ENCODE data around the gene CLEC4F. TPM values are rescaled to one million over a fixed set of nuclear protein-coding genes. Genes with fewer than 3 reads are reported as not detected.

CLEC4F gene
- total and polyA plus RNA-seq, 4 donors: 0.03 to 0.25 (median 0.19) TPM; not detected in 1

- WGBS: 83% methylated on average over 3 of the region's 3 CpGs
- Histone ChIP-seq H3K4me3 (ENCODE audit: low read depth in 1 of 3, low read length in 3 of 3) (no peak overlapping the region), H3K9me3 (ENCODE audit: control insufficient read depth in 4 of 4, low read length in 3 of 4) (peaks cover 0 to 4% (median 0%) of the 10 kb centered on the region in 4 donors), H3K27ac (ENCODE audit: low read depth in 1 of 2, low read length in 2 of 2) (no peak overlapping the region), H3K9ac (ENCODE audit: low read depth in 1 of 2, low read length in 2 of 2) (no peak overlapping the region), H3K27me3 (ENCODE audit: control insufficient read depth in 4 of 4, insufficient read depth in 4 of 4, low read length in 3 of 4) (peaks cover 0 to 7% (median 6%) of the 10 kb centered on the region in 4 donors), H3K36me3 (ENCODE audit: control insufficient read depth in 4 of 4, insufficient read depth in 3 of 4, low read depth in 1 of 4, low read length in 3 of 4) (no peaks in the 10 kb centered on the region), H3K4me1 (ENCODE audit: control insufficient read depth in 4 of 4, insufficient read depth in 4 of 4, low read length in 3 of 4) (no peaks in the 10 kb centered on the region)
- no peak for TF ChIP-seq NR2F2 (IDR thresholded peaks at IDR 0.05)
- no peak for TF ChIP-seq JUND (IDR thresholded peaks at IDR 0.05)
- TF ChIP-seq ZBTB33 (IDR thresholded peaks at IDR 0.05): no peak
- TF ChIP-seq FOXA1 (IDR thresholded peaks at IDR 0.05): no peak
- no peak for TF ChIP-seq MAX (IDR thresholded peaks at IDR 0.05)
- no peak for TF ChIP-seq RAD21 (IDR thresholded peaks at IDR 0.05)
- TF ChIP-seq EGR1 (IDR thresholded peaks at IDR 0.05; ENCODE audit: low read depth in 2 of 2): no peak
- no peak for TF ChIP-seq YY1 (IDR thresholded peaks at IDR 0.05)
- TF ChIP-seq ATF3 (IDR thresholded peaks at IDR 0.05): no peak
- no peak for TF ChIP-seq HNF4A (conservative IDR thresholded peaks at IDR 0.05)
- no peak for TF ChIP-seq FOXA2 (IDR thresholded peaks at IDR 0.05)
- no peak for TF ChIP-seq TAF1 (conservative IDR thresholded peaks at IDR 0.05)
- no peak for TF ChIP-seq RXRA (IDR thresholded peaks at IDR 0.05)
- no peak for TF ChIP-seq HNF4G (IDR thresholded peaks at IDR 0.05)
- TF ChIP-seq CTCF (IDR thresholded peaks at IDR 0.05; ENCODE audit: low read depth, low read length, missing input control): no peak
- no peak for TF ChIP-seq SP1 (IDR thresholded peaks at IDR 0.05)
- DNase-seq (ENCODE audit: low spot score): no peak
Measured at GRCh38 chr2:70776266-70776665, 44.1 kb downstream of the CLEC4F start.

GRCh38 chr2:70775141-70775540 lies 45.3 kb downstream of the CLEC4F start:
- TF ChIP-seq REST (IDR thresholded peaks at IDR 0.05): no peak
- TF ChIP-seq FOXA2 (IDR thresholded peaks at IDR 0.05): no peak
- TF ChIP-seq ATF3 (IDR thresholded peaks at IDR 0.05): no peak
- TF ChIP-seq HNF4A (conservative IDR thresholded peaks at IDR 0.05): no peak
- no peak for TF ChIP-seq RAD21 (IDR thresholded peaks at IDR 0.05)
- no peak for TF ChIP-seq TAF1 (conservative IDR thresholded peaks at IDR 0.05)
- no peak for TF ChIP-seq CTCF (IDR thresholded peaks at IDR 0.05; ENCODE audit: low read depth, low read length, missing input control)
- TF ChIP-seq MAX (IDR thresholded peaks at IDR 0.05): no peak
- no peak for TF ChIP-seq NR2F2 (IDR thresholded peaks at IDR 0.05)
- no peak for TF ChIP-seq GABPA (IDR thresholded peaks at IDR 0.05 in 1 of 2, conservative IDR thresholded peaks at IDR 0.05 in 1 of 2)
- no peak for TF ChIP-seq HNF4G (IDR thresholded peaks at IDR 0.05)
- TF ChIP-seq ZBTB33 (IDR thresholded peaks at IDR 0.05): no peak
- no peak for TF ChIP-seq JUND (IDR thresholded peaks at IDR 0.05)
- no peak for TF ChIP-seq YY1 (IDR thresholded peaks at IDR 0.05)
- H3K9ac ChIP-seq (ENCODE audit: low read depth in 1 of 2, low read length in 2 of 2): no peak overlapping the region
- no peak overlapping the region for H3K4me3 ChIP-seq (ENCODE audit: low read depth in 1 of 3, low read length in 3 of 3)
- no peaks in the 10 kb centered on the region for H3K36me3 ChIP-seq (ENCODE audit: control insufficient read depth in 4 of 4, insufficient read depth in 3 of 4, low read depth in 1 of 4, low read length in 3 of 4)
- WGBS: 56% methylated on average over 2 of the region's 2 CpGs
- H3K27ac ChIP-seq (ENCODE audit: low read depth in 1 of 2, low read length in 2 of 2): no peak overlapping the region
- peaks cover 0 to 4% (median 0%) of the 10 kb centered on the region in 4 donors for H3K9me3 ChIP-seq (ENCODE audit: control insufficient read depth in 4 of 4, low read length in 3 of 4)
- H3K27me3 ChIP-seq (ENCODE audit: control insufficient read depth in 4 of 4, insufficient read depth in 4 of 4, low read length in 3 of 4): peaks cover 0 to 7% (median 6%) of the 10 kb centered on the region in 4 donors
- no peak for DNase-seq (ENCODE audit: low spot score)
- H3K4me1 ChIP-seq (ENCODE audit: control insufficient read depth in 4 of 4, insufficient read depth in 4 of 4, low read length in 3 of 4): no peaks in the 10 kb centered on the region
